A673 (cell line): ENCODE data around the gene HMGCS1. TPM values are rescaled to one million over a fixed set of nuclear protein-coding genes. Genes with fewer than 3 reads are reported as not detected.

Experiments
- BruUV-seq: library from RNA; stranded (reverse); fragments of 400-500 nt; replicated peaks from 2 replicates; lab custom pipeline; 2021; lab: Mats Ljungman, UMichigan
- CTCF ChIA-PET: fragments of 300-600 bp; sonication (Branson Sonifier 250); formaldehyde crosslinking; loops from one replicate; lab custom pipeline; 2022; ENCODE audit warnings: antibody characterized with exemption; lab: Charles Lee
- POLR2A ChIA-PET: fragments of 300-600 bp; sonication (Branson Sonifier 250); formaldehyde crosslinking; loops from one replicate; lab custom pipeline; 2022; ENCODE audit warnings: antibody characterized with exemption; ENCODE audit not compliant: low non-redundant PET; lab: Charles Lee
- DNase-seq: peaks from one replicate; pipeline ENCODE4 v3.0.0-alpha.2; 2015; ENCODE audit warnings: low spot score
- H3K27ac ChIP-seq: fragments of 200-600 bp; sonication (generic); 2 replicates; pipeline ENCODE4 v1.5.1; 2016; ENCODE audit warnings: mixed run types, low read depth, mild to moderate bottlenecking, mixed read lengths, antibody characterized with exemption, low read length; ENCODE audit not compliant: poor library complexity, severe bottlenecking
- H3K27me3 ChIP-seq: fragments of 200-600 bp; sonication (generic); replicated peaks from 2 replicates; pipeline ENCODE4 v1.6.1; 2017; ENCODE audit warnings: mixed run types, low read depth, mild to moderate bottlenecking, mixed read lengths, antibody characterized with exemption, low read length; ENCODE audit not compliant: insufficient read depth, poor library complexity
- H3K36me3 ChIP-seq: fragments of 200-600 bp; sonication (generic); 2 replicates; pipeline ENCODE4 v1.6.1; 2016; ENCODE audit warnings: mixed run types, mild to moderate bottlenecking, mixed read lengths, antibody characterized with exemption, low read length; ENCODE audit not compliant: insufficient read depth, poor library complexity, severe bottlenecking
- H3K4me1 ChIP-seq: fragments of 200-600 bp; sonication (generic); 2 replicates; pipeline ENCODE4 v1.6.1; 2017; ENCODE audit warnings: mixed run types, mild to moderate bottlenecking, mixed read lengths, antibody characterized with exemption, low read length; ENCODE audit not compliant: insufficient read depth, poor library complexity, severe bottlenecking
- H3K4me3 ChIP-seq: fragments of 200-600 bp; sonication (generic); 2 replicates; pipeline ENCODE4 v1.5.1; 2016; ENCODE audit warnings: low read depth, mixed run types, mild to moderate bottlenecking, mixed read lengths, low read length; ENCODE audit not compliant: poor library complexity, severe bottlenecking
- H3K9me3 ChIP-seq: fragments of 200-600 bp; sonication (generic); 2 replicates; pipeline ENCODE4 v1.6.1; 2016; ENCODE audit warnings: mixed run types, low read depth, mild to moderate bottlenecking, mixed read lengths, antibody characterized with exemption, low read length; ENCODE audit not compliant: poor library complexity, severe bottlenecking
- EZH2 ChIP-seq: fragments of 200-600 bp; sonication (generic); IDR thresholded peaks from 2 replicates; pipeline ENCODE4 v1.6.1; 2017; ENCODE audit warnings: borderline replicate concordance, low read depth, mild to moderate bottlenecking, mixed read lengths, antibody characterized with exemption, low read length; ENCODE audit not compliant: poor library complexity, severe bottlenecking
- intact Hi-C: fragments of 100-400 bp; cut with micrococcal nuclease; formaldehyde crosslinking; loops from one replicate; pipeline ENCODE4 v1.10.0; 2022; ENCODE audit not compliant: unreplicated experiment
- total RNA-seq: library from RNA; stranded (reverse); gene quantifications from 2 replicates; pipeline ENCODE4 v1.2.3, GENCODE V29; 2021
- TF ChIP-seq, protein P1 (sequence below): fragments of 300-800, 200-600 bp; sonication (generic); conservative IDR thresholded peaks from 2 replicates; pipeline ENCODE4 v1.5.1; 2017; ENCODE audit warnings: low read depth, mild to moderate bottlenecking, antibody characterized with exemption, low read length, moderate library complexity, mixed read lengths

Gene HMGCS1
- total RNA-seq, 1 experiment from 2014 or later: 162 TPM

GRCh38 chr5:43286623-43287022 is 26.6 kb downstream of the HMGCS1 start:
- Histone ChIP-seq H3K4me1 (no peaks in the 10 kb centered on the region), H3K27me3 (no peaks in the 10 kb centered on the region), H3K36me3 (peaks cover 47% of the 10 kb centered on the region), H3K4me3 (no peak overlapping the region), H3K9me3 (no peaks in the 10 kb centered on the region), H3K27ac (peak overlapping the region; percentile 29)
- ChIA-PET CTCF (no interaction called here), POLR2A (no interaction called here)
- no peak for TF ChIP-seq EZH2
- TF ChIP-seq, protein P1, sequence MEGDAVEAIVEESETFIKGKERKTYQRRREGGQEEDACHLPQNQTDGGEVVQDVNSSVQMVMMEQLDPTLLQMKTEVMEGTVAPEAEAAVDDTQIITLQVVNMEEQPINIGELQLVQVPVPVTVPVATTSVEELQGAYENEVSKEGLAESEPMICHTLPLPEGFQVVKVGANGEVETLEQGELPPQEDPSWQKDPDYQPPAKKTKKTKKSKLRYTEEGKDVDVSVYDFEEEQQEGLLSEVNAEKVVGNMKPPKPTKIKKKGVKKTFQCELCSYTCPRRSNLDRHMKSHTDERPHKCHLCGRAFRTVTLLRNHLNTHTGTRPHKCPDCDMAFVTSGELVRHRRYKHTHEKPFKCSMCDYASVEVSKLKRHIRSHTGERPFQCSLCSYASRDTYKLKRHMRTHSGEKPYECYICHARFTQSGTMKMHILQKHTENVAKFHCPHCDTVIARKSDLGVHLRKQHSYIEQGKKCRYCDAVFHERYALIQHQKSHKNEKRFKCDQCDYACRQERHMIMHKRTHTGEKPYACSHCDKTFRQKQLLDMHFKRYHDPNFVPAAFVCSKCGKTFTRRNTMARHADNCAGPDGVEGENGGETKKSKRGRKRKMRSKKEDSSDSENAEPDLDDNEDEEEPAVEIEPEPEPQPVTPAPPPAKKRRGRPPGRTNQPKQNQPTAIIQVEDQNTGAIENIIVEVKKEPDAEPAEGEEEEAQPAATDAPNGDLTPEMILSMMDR: no peak
- intact Hi-C loops: no loop called here
- BruUV-seq: no TSS peak
- no peak for DNase-seq

DNA sequence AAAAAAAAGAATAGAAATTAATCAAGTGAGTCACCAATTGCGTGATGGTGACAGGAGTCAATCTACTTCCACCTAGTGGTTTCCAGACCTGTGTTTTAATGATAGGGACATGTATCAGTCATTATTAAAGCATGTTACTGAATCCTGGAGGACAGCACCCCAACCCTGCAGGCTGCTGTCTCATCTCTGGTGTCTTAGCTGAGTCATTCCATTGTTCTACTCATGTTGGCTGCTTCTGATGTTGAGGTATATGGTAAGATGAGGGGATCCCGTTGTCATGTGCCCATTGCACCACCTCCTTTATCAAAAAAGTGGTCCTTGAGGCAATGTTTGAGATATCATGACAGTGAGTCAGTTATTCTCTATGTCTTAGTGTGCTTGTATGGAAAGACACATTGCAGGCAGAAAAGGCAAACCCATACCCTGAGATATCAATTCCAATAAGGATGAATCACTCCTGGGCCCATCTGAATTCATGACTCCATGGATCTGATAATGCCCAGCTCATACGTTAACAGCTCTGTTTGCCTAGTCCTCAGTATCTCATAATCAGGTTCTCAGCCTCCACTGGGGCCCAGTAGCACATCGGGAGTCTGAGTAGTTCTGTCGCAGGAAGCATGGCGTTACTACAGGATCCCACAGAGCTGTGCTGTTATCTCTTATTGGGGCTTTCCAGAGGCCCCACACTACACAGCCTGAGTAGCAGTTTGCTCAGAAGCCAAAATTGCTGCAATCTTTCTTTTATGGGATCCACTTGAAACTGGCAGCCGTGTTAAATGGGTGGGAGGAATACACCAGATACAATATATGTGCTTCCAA is 31.2 kb downstream of the HMGCS1 start:
- Histone ChIP-seq H3K9me3 (no peaks in the 10 kb centered on the region), H3K36me3 (peaks cover 1% of the 10 kb centered on the region), H3K27ac (no peak overlapping the region), H3K27me3 (no peaks in the 10 kb centered on the region), H3K4me1 (no peaks in the 10 kb centered on the region), H3K4me3 (no peak overlapping the region)
- BruUV-seq: no TSS peak
- CTCF ChIA-PET: no interaction called here
- DNase-seq: no peak
- intact Hi-C loops: no loop called here
- POLR2A ChIA-PET: no interaction called here
- TF ChIP-seq, protein P1: no peak
- no peak for TF ChIP-seq EZH2

GRCh38 chr5:43279548-43280274 is 33.5 kb downstream of the HMGCS1 start:
- TF ChIP-seq EZH2: no peak
- Histone ChIP-seq H3K4me3 (no peak overlapping the region), H3K4me1 (no peaks in the 10 kb centered on the region), H3K36me3 (no peaks in the 10 kb centered on the region), H3K27ac (no peak overlapping the region), H3K27me3 (no peaks in the 10 kb centered on the region), H3K9me3 (no peaks in the 10 kb centered on the region)
- DNase-seq: no peak
- intact Hi-C loops: no loop called here
- POLR2A ChIA-PET: no interaction called here
- CTCF ChIA-PET: no interaction called here
- no TSS peak for BruUV-seq
